GM23338 (cell line): ENCODE results near the gene VTA1. TPM values are rescaled to one million over a fixed set of nuclear protein-coding genes. Genes with fewer than 3 reads are reported as not detected.
A peak's percentile ranks its signal among the peaks of the same experiment; 100 is the strongest.

Experiments
- ATAC-seq: fragments of 200-7000 bp; cut with Tn5 transposase; 3 replicates; pipeline ENCODE4 v1.9.1; 2020
- DNase-seq: peaks from one replicate; pipeline ENCODE4 v3.0.0-alpha.2; 2015; ENCODE audit warnings: low spot score
- H2AFZ ChIP-seq: fragments of 200-600 bp; sonication (generic); 2 replicates; pipeline ENCODE4 v1.8.0; 2016; ENCODE audit warnings: antibody characterized with exemption, mild to moderate bottlenecking, moderate library complexity
- H3F3A ChIP-seq: fragments of 200-600 bp; sonication (generic); replicated peaks from 2 replicates; pipeline ENCODE4 v1.8.0; 2017; ENCODE audit warnings: antibody characterized with exemption, mixed run types, low read depth
- H3K27ac ChIP-seq: fragments of 200-600 bp; sonication (generic); 2 replicates; pipeline ENCODE4 v1.6.1; 2016; ENCODE audit warnings: low read depth
- H3K27me3 ChIP-seq: fragments of 200-600 bp; sonication (generic); 2 replicates; pipeline ENCODE4 v1.8.0; 2016; ENCODE audit warnings: mild to moderate bottlenecking, mixed run types, moderate library complexity; ENCODE audit not compliant: insufficient read depth
- H3K36me3 ChIP-seq: fragments of 200-600 bp; sonication (generic); 2 replicates; pipeline ENCODE4 v1.8.0; 2016; ENCODE audit warnings: mild to moderate bottlenecking; ENCODE audit not compliant: insufficient read depth
- H3K4me1 ChIP-seq: fragments of 200-600 bp; sonication (generic); 2 replicates; pipeline ENCODE4 v1.8.0; 2016; ENCODE audit warnings: mild to moderate bottlenecking, moderate library complexity; ENCODE audit not compliant: insufficient read depth
- H3K4me2 ChIP-seq: fragments of 200-600 bp; sonication (generic); 2 replicates; pipeline ENCODE4 v1.7.1; 2017; ENCODE audit warnings: mixed run types
- H3K4me3 ChIP-seq: fragments of 200-600 bp; sonication (generic); 2 replicates; pipeline ENCODE4 v1.6.1; 2016; ENCODE audit warnings: mixed run types
- H3K79me2 ChIP-seq: fragments of 200-600 bp; sonication (generic); replicated peaks from 2 replicates; pipeline ENCODE4 v1.8.0; 2017; ENCODE audit warnings: mild to moderate bottlenecking; ENCODE audit not compliant: insufficient read depth
- H3K9me2 ChIP-seq: fragments of 200-600 bp; sonication (generic); 2 replicates; pipeline ENCODE4 v1.8.0; 2017; ENCODE audit not compliant: insufficient read depth
- H4K20me1 ChIP-seq: fragments of 200-600 bp; sonication (generic); replicated peaks from 2 replicates; pipeline ENCODE4 v1.8.0; 2017; ENCODE audit warnings: mild to moderate bottlenecking; ENCODE audit not compliant: insufficient read depth
- H3K27ac Mint-ChIP-seq: 2 replicates; pipeline ENCODE4 v1.8.0; 2020; ENCODE audit warnings: inconsistent platforms, mild to moderate bottlenecking, moderate library complexity, mixed read lengths
- H3K27me3 Mint-ChIP-seq: 3 replicates; pipeline ENCODE4 v1.8.0; 2022; ENCODE audit warnings: low read depth, mild to moderate bottlenecking, moderate library complexity, mixed read lengths, inconsistent platforms; ENCODE audit not compliant: insufficient read depth, poor library complexity
- H3K36me3 Mint-ChIP-seq: 3 replicates; pipeline ENCODE4 v1.8.0; 2021; ENCODE audit warnings: low read depth, mild to moderate bottlenecking, inconsistent platforms, moderate library complexity, mixed read lengths
- H3K4me1 Mint-ChIP-seq: 3 replicates; pipeline ENCODE4 v1.8.0; 2020; ENCODE audit warnings: mild to moderate bottlenecking, inconsistent platforms, mixed read lengths
- H3K4me3 Mint-ChIP-seq: 3 replicates; pipeline ENCODE4 v1.8.0; 2021; ENCODE audit warnings: moderate library complexity, mild to moderate bottlenecking, inconsistent platforms, mixed read lengths
- H3K9me3 Mint-ChIP-seq: 3 replicates; pipeline ENCODE4 v1.8.0; 2020; ENCODE audit warnings: moderate library complexity, mild to moderate bottlenecking, inconsistent platforms, mixed read lengths
- CTCF ChIP-seq, 2 experiments: fragments of 200-600 bp in 1 of 2; sonication (generic) in 1 of 2; conservative IDR thresholded peaks; 2 replicates each; pipeline versions ENCODE4 v1.5.1 to v1.6.1; 2016 to 2017; ENCODE audit warnings: antibody characterized with exemption in 2 of 2, low read depth in 2 of 2, mild to moderate bottlenecking in 2 of 2, moderate library complexity in 1 of 2
- ETS1 ChIP-seq: IDR thresholded peaks from 2 replicates; pipeline ENCODE4 v1.6.1; 2016; ENCODE audit warnings: antibody characterized with exemption
- EZH2 ChIP-seq: fragments of 200-600 bp; sonication (generic); IDR thresholded peaks from one replicate; pipeline ENCODE4 v1.8.0; 2017; ENCODE audit warnings: antibody characterized with exemption, mild to moderate bottlenecking, low read depth; ENCODE audit not compliant: unreplicated experiment
- EZH2phosphoT487 ChIP-seq: fragments of 200-600 bp; sonication (generic); IDR thresholded peaks from one replicate; pipeline ENCODE4 v1.8.1; 2018; ENCODE audit warnings: antibody characterized with exemption; ENCODE audit not compliant: unreplicated experiment
- NANOG ChIP-seq: IDR thresholded peaks from 2 replicates; pipeline ENCODE4 v1.6.1; 2016; ENCODE audit warnings: antibody characterized with exemption, borderline replicate concordance
- POLR2AphosphoS5 ChIP-seq: IDR thresholded peaks from 2 replicates; pipeline ENCODE4 v1.6.1; 2016; ENCODE audit warnings: antibody characterized with exemption, low read depth
- REST ChIP-seq: IDR thresholded peaks from one replicate; pipeline ENCODE4 v1.6.1; 2018; ENCODE audit warnings: antibody characterized with exemption; ENCODE audit not compliant: unreplicated experiment
- ZNF114 ChIP-seq: fragments of 250-450 bp; sonication (Bioruptor Pico); IDR thresholded peaks from 2 replicates; pipeline ENCODE4 v1.5.0; 2020; ENCODE audit warnings: mild to moderate bottlenecking, moderate library complexity
- ZNF462 ChIP-seq: fragments of 250-450 bp; sonication (Bioruptor Pico); IDR thresholded peaks from 2 replicates; pipeline ENCODE4 v1.5.0; 2020; ENCODE audit warnings: mild to moderate bottlenecking, moderate library complexity
- polyA plus RNA-seq: library from polyadenylated mRNA; unstranded; fragments of >200 nt; fragmentation: Nextera tagmentation; extraction: Ambion mirVana; gene quantifications from 2 replicates; pipeline ENCODE4 v1.2.1, GENCODE V29; 2016
- total RNA-seq: library from RNA; depleted of rRNA; stranded (reverse); fragments of >200 nt; shearing (Covaris generic); gene quantifications from 2 replicates; pipeline ENCODE4 v1.2.3, GENCODE V29; 2014

VTA1 gene
- total and polyA plus RNA-seq, 2 experiments from 2014 or later = 102 to 104 TPM

GRCh38 chr6:142258757-142259156 is 111.7 kb downstream of the VTA1 start:
- no peak for ATAC-seq
- Histone ChIP-seq H3K27me3 (no peaks in the 10 kb centered on the region), H2AFZ (peak overlapping the region; percentile 56; the same call in 1 of the 2 replicates), H4K20me1 (no peaks in the 10 kb centered on the region), H3K79me2 (no peaks in the 10 kb centered on the region), H3K4me2 (no peak overlapping the region), H3K4me1 (no peaks in the 10 kb centered on the region), H3K36me3 (no peaks in the 10 kb centered on the region), H3K27ac (no peak overlapping the region), H3F3A (no peaks in the 10 kb centered on the region), H3K4me3 (no peak overlapping the region), H3K9me2 (0 out of 2 replicates have a peak, but pooled peaks cover 3% of the 10 kb centered on the region)
- Mint-ChIP-seq H3K9me3 (no peaks in the 10 kb centered on the region), H3K36me3 (no peaks in the 10 kb centered on the region), H3K4me1 (no peaks in the 10 kb centered on the region), H3K4me3 (no peak overlapping the region), H3K27ac (no peak overlapping the region), H3K27me3 (peaks cover 2% of the 10 kb centered on the region)
- TF ChIP-seq ZNF114 (no peak), EZH2phosphoT487 (no peak), EZH2 (no peak), ETS1 (no peak), REST (no peak), NANOG (no peak), POLR2AphosphoS5 (no peak), ZNF462 (CRISPR knock-in tag) (no peak), CTCF (conservative IDR thresholded peaks at IDR 0.05; ENCODE audit: low read depth in 2 of 2) (no peak)
- no peak for DNase-seq
